Heart left ventricle (tissue), 16 donors: Measurements from ENCODE around the gene CLMP. TPM values are rescaled to one million over a fixed set of nuclear protein-coding genes. Genes with fewer than 3 reads are reported as not detected.

Experiments
- ATAC-seq, 4 donors: fragments of 200-7000 bp; cut with Tn5 transposase; one replicate each; pipeline ENCODE4 v1.9.1; 2020 to 2022; ENCODE audit warnings: moderate library complexity in 4 of 4, mild to moderate bottlenecking in 3 of 4, moderate number of reproducible peaks in 1 of 4
- DNase-seq, 5 donors: peaks; one replicate each; pipeline ENCODE4 v3.0.0-alpha.2; 2020
- H3K27ac ChIP-seq, 12 donors: fragments of 200-600 bp; sonication (generic) in 4 of 12; one replicate each; pipeline versions ENCODE4 v1.5.0 to v1.8.0; 2016 to 2022; ENCODE audit warnings: mild to moderate bottlenecking in 2 of 12
- H3K27me3 ChIP-seq, 9 donors: fragments of 200-600 bp; sonication (generic) in 2 of 9; one replicate each; pipeline versions ENCODE4 v1.5.1 to v1.8.0; 2016 to 2022; ENCODE audit warnings: mild to moderate bottlenecking in 3 of 9
- H3K36me3 ChIP-seq, 9 donors: fragments of 200-600 bp; sonication (generic) in 2 of 9; one replicate each; pipeline versions ENCODE4 v1.5.0 to v1.8.0; 2018 to 2022; ENCODE audit warnings: mild to moderate bottlenecking in 2 of 9
- H3K4me1 ChIP-seq, 12 donors: fragments of 200-600 bp; sonication (generic) in 4 of 12; one replicate each; pipeline versions ENCODE4 v1.5.0 to v1.8.0; 2016 to 2022; ENCODE audit warnings: mild to moderate bottlenecking in 3 of 12
- H3K4me3 ChIP-seq, 12 donors: fragments of 200-600 bp; sonication (generic) in 4 of 12; one replicate each; pipeline versions ENCODE4 v1.5.0 to v1.8.0; 2017 to 2022; ENCODE audit warnings: mild to moderate bottlenecking in 9 of 12, moderate library complexity in 4 of 12
- H3K9me3 ChIP-seq, 12 donors: fragments of 200-600 bp; sonication (generic) in 4 of 12; one replicate each; pipeline versions ENCODE4 v1.5.0 to v1.8.0; 2016 to 2022; ENCODE audit warnings: mild to moderate bottlenecking in 1 of 12
- CTCF ChIP-seq, 12 donors: fragments of 200-600 bp; sonication (generic) in 4 of 12; IDR thresholded peaks; one replicate each; pipeline versions ENCODE4 v1.5.0 to v1.8.0; 2018 to 2022; ENCODE audit warnings: antibody characterized with exemption in 12 of 12, mild to moderate bottlenecking in 5 of 12
- POLR2A ChIP-seq, 2 donors: fragments of 450-650 bp; IDR thresholded peaks; one replicate each; pipeline ENCODE4 v1.6.1; 2017; ENCODE audit warnings: antibody characterized with exemption in 2 of 2, mild to moderate bottlenecking in 2 of 2, moderate library complexity in 2 of 2
- WGBS, 4 donors: extraction: QIAGEN DNeasy Blood & Tissue Kit in 2 of 4; methylation state at CpG; one replicate each; pipeline versions ENCODE4 v1.1.5 to v1.1.7; 2013 to 2018; 5-methylcytosine and 5-hydroxymethylcytosine counted together
- intact Hi-C, 10 donors: fragments of 100-400 bp; cut with DNase I; formaldehyde crosslinking; loops; one replicate each; pipeline versions ENCODE4 v1.11.1 to v1.14.2; 2022
- polyA plus RNA-seq, 2 donors: library from polyadenylated mRNA; stranded (reverse); fragments of 200-250 nt; gene quantifications; one replicate each; pipeline ENCODE4 v1.2.3, GENCODE V29; 2013
- total RNA-seq, 9 donors: library from RNA; depleted of rRNA in 2 of 9; stranded (reverse); fragments of >200 nt in 2 of 9; fragmentation: NEBNext Ultra II Directional in 3 of 9; extraction: Animal tissue kit (Norgen Biotek cat#: 25700) in 3 of 9; gene quantifications; one replicate each; pipeline versions ENCODE4 v1.1.0 to v1.2.4, GENCODE V29; 2016 to 2023
- donor health status: ischemic (EF 13 %, LVEDD 7.1; RV severe dilation, severe dysfunction).
- donor health status: healthy with polysubstance abuse.
- donor health status: DM: no; HTN: yes; CAD: no.
- donor health status: DM: no; HTN: no; CAD: no.
- donor health status: ischemic (EF 25% LVEDD 6.9; RV normal size, moderate dysfunction).
- donor health status: ischemic (EF 25% LVEDD 5.7; RV mildly dilated, moderate dysfunction).
- donor health status: healthy.
- donor health status: DM: yes; HTN: yes; CAD: no.
- donor health status: ischemic (EF 35%, LVEDD 5.7; RV mildly dilated, moderate dysfunction).
- donor health status: nonischemic (EF 11% LVEDD 7.7; RV severe dilation, severe dysfunction).
- donor health status: DM: yes; HTN: yes; CAD: no.
- donor health status: PGD.
- donor health status: ischemic (EF 29% LVEDD 5.4; RV normal size, mild dysfunction).
- donor health status: nonischemic (EF 23%, LVEDD 6.1; RV moderate dilation, normal function).

Gene CLMP
- total and polyA plus RNA-seq, 11 donors: 1.9 to 18.4 (median 5.8) TPM

GRCh38 chr11:123231777-123232176, 36.7 kb upstream of the CLMP start:
- H3K9me3 ChIP-seq: no peaks in the 10 kb centered on the region
- peak overlapping the region in 1 of 12 donors; percentile 40 for H3K27ac ChIP-seq
- 80 to 96% (median 94%) methylated on average over 3 of the region's 3 CpGs for WGBS, 4 donors
- no peak overlapping the region for H3K4me3 ChIP-seq
- DNase-seq: no peak
- TF ChIP-seq POLR2A (IDR thresholded peaks at IDR 0.05): no peak
- no peak for TF ChIP-seq CTCF (IDR thresholded peaks at IDR 0.05)
- H3K36me3 ChIP-seq: no peaks in the 10 kb centered on the region
- H3K27me3 ChIP-seq: peaks cover 0 to 5% (median 0%) of the 10 kb centered on the region in 9 donors
- peaks cover 0 to 29% (median 0%) of the 10 kb centered on the region in 12 donors for H3K4me1 ChIP-seq
- intact Hi-C loops: no loop called here
- no peak for ATAC-seq

GRCh38 chr11:123231256-123231655, 36.2 kb upstream of the CLMP start:
- no peak for ATAC-seq
- H3K36me3 ChIP-seq: no peaks in the 10 kb centered on the region
- H3K4me3 ChIP-seq: no peak overlapping the region
- peak overlapping the region in 1 of 12 donors; percentile 40 for H3K27ac ChIP-seq
- no peak for DNase-seq
- H3K9me3 ChIP-seq: no peaks in the 10 kb centered on the region
- WGBS, 4 donors: 70 to 79% (median 75%) methylated on average over 6 of the region's 6 CpGs
- peaks cover 0 to 29% (median 0%) of the 10 kb centered on the region in 12 donors for H3K4me1 ChIP-seq
- peaks cover 0 to 5% (median 0%) of the 10 kb centered on the region in 9 donors for H3K27me3 ChIP-seq
- TF ChIP-seq POLR2A (IDR thresholded peaks at IDR 0.05) (no peak), CTCF (IDR thresholded peaks at IDR 0.05) (no peak)
- intact Hi-C loops: no loop called here

- Histone ChIP-seq H3K27me3 (peaks cover 0 to 8% (median 0%) of the 10 kb centered on the region in 9 donors), H3K27ac (no peak overlapping the region), H3K9me3 (no peaks in the 10 kb centered on the region), H3K4me1 (peaks cover 0 to 27% (median 0%) of the 10 kb centered on the region in 12 donors), H3K4me3 (no peak overlapping the region), H3K36me3 (no peaks in the 10 kb centered on the region)
- WGBS, 4 donors: 89 to 98% (median 93%) methylated on average over 3 of the region's 3 CpGs
- ATAC-seq (no peak), DNase-seq (no peak)
- TF ChIP-seq POLR2A (IDR thresholded peaks at IDR 0.05): no peak
- no peak for TF ChIP-seq CTCF (IDR thresholded peaks at IDR 0.05)
- intact Hi-C loops: no loop called here
Observed at GRCh38 chr11:123230346-123230745, 35.3 kb upstream of the CLMP start.

GRCh38 chr11:123228496-123229163, 33.6 kb upstream of the CLMP start:
- no peak for ATAC-seq
- Histone ChIP-seq H3K4me1 (peaks cover 0 to 11% (median 0%) of the 10 kb centered on the region in 12 donors), H3K4me3 (no peak overlapping the region), H3K9me3 (no peaks in the 10 kb centered on the region), H3K36me3 (no peaks in the 10 kb centered on the region), H3K27ac (no peak overlapping the region), H3K27me3 (peaks cover 0 to 9% (median 0%) of the 10 kb centered on the region in 9 donors)
- DNase-seq: no peak
- WGBS, 4 donors: 68 to 84% (median 73%) methylated on average over 8 of the region's 8 CpGs
- TF ChIP-seq CTCF (IDR thresholded peaks at IDR 0.05) (no peak), POLR2A (IDR thresholded peaks at IDR 0.05) (no peak)
- intact Hi-C loops: no loop called here
